ENCODE results near the gene UST. TPM values are rescaled to one million over a fixed set of nuclear protein-coding genes. Genes with fewer than 3 reads are reported as not detected.
"Not testable (repeated sequence)": the region's sequence is repeated elsewhere in the genome, so short reads cannot be mapped to it uniquely, and the experiment has no call there.

Gene UST
- total RNA-seq, 4 donors from 2014 or later, result 16.7 to 19.5 (median 18.1) TPM

DNA sequence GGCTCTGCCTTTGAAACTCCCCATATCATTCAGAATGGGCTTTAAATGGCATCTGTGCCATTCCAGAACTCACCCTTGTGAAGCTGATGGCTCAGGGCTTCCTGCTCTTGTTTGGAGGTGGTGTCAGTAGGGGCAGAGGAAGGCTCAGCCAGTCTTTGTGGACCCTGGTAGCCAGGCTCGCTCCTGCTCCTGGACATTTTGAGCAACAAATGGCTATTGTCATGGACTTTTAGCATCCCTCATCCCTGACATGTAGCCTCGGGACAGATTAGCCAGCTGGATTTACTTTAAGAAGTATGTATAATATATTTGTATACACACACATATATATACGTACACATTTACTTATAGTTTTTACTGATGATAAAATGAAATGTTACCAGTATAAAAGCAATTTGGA lies 104.1 kb downstream of the UST start:
- over 99% methylated on average over 3 of the region's 3 CpGs for WGBS
- H3K9me3 ChIP-seq, result no peaks in the 10 kb centered on the region
- TF ChIP-seq POLR2A (IDR thresholded peaks at IDR 0.05) (no peak), EP300 (IDR thresholded peaks at IDR 0.05) (no peak), POLR2AphosphoS5 (IDR thresholded peaks at IDR 0.05) (no peak)
- TF ChIP-seq, protein P1, sequence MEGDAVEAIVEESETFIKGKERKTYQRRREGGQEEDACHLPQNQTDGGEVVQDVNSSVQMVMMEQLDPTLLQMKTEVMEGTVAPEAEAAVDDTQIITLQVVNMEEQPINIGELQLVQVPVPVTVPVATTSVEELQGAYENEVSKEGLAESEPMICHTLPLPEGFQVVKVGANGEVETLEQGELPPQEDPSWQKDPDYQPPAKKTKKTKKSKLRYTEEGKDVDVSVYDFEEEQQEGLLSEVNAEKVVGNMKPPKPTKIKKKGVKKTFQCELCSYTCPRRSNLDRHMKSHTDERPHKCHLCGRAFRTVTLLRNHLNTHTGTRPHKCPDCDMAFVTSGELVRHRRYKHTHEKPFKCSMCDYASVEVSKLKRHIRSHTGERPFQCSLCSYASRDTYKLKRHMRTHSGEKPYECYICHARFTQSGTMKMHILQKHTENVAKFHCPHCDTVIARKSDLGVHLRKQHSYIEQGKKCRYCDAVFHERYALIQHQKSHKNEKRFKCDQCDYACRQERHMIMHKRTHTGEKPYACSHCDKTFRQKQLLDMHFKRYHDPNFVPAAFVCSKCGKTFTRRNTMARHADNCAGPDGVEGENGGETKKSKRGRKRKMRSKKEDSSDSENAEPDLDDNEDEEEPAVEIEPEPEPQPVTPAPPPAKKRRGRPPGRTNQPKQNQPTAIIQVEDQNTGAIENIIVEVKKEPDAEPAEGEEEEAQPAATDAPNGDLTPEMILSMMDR (IDR thresholded peaks at IDR 0.05), result no peak
- no peaks in the 10 kb centered on the region for H3K27me3 ChIP-seq
- H3K4me1 ChIP-seq, result peaks cover 46% of the 10 kb centered on the region
- H3K27ac ChIP-seq, result no peak overlapping the region
- H3K4me3 ChIP-seq, result no peak overlapping the region
- no peaks in the 10 kb centered on the region for H3K36me3 ChIP-seq
- no peak for DNase-seq (ENCODE audit: low spot score in 2 of 2)

DNA sequence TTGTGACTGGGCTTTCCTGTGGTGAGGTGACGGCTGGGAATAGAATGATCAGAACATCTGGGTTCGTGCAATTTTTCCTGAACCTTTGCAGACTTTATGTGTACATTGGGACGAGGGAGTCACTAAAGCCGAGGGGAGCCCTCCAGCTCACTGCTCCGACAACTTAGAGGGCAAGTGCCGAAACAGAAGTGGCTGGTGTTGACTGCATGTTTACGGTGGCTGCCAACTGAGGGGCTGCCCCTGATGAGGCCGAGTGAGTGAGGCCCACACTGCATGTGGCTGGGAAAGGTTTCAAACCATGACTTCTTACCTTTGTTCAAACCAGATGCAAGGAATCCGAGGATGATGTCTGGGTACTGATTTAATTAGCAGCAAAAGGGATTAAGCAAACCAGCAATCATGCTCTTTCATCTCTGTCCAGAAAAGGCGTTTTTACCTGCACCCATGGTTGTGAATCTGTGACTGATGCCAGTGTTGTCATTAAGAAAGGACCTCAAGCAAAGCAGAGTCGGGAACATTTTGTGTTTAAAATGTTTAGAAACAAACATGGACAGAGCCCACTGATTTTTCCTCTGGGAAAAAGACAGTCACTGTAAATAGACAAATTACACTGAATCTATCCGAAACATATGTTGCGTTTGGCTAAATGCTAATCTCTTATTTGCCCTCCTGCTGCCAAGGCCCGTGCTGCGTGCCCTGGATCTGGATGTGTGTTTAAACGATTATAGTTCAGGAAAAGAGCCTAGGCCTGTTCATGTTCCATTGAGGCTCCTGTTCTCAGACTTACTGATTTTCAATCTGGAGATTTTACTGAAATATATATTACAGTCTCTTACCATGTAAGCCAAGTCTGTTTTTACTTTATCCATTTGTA lies 105.1 kb downstream of the UST start:
- H3K27me3 ChIP-seq, result no peaks in the 10 kb centered on the region
- no peak overlapping the region for H3K4me3 ChIP-seq
- H3K9me3 ChIP-seq, result no peaks in the 10 kb centered on the region
- no peak for TF ChIP-seq POLR2A (IDR thresholded peaks at IDR 0.05)
- TF ChIP-seq POLR2AphosphoS5 (IDR thresholded peaks at IDR 0.05), result no peak
- no peak for TF ChIP-seq EP300 (IDR thresholded peaks at IDR 0.05)
- TF ChIP-seq, protein P1 (IDR thresholded peaks at IDR 0.05), result no peak
- H3K4me1 ChIP-seq, result peaks cover 52% of the 10 kb centered on the region
- no peaks in the 10 kb centered on the region for H3K36me3 ChIP-seq
- DNase-seq (ENCODE audit: low spot score in 2 of 2), result no peak
- WGBS, result 56% methylated on average over 13 of the region's 16 CpGs
- no peak overlapping the region for H3K27ac ChIP-seq

DNA sequence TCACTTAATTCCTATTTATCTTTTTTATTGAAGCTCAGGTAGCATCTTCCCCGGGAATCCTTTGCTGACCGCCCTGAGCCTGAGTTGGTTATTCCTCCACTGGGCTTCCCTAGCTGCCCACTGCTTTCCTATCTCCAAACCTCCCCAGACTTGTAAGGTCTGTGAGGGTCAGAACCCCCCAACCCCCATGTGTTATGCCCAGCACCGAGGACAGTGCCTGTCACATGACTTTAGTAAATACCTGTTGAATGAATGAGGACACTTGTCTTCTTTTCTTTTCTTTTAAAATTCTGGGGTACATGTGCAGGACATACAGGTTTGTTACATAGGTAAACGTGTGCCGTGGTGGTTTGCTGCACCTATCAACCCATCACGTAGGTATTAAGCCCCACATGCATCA lies 105.9 kb downstream of the UST start:
- Histone ChIP-seq H3K27me3 (no peaks in the 10 kb centered on the region), H3K9me3 (no peaks in the 10 kb centered on the region), H3K27ac (no peak overlapping the region), H3K4me3 (no peak overlapping the region), H3K4me1 (peaks cover 52% of the 10 kb centered on the region), H3K36me3 (no peaks in the 10 kb centered on the region)
- TF ChIP-seq, protein P1 (IDR thresholded peaks at IDR 0.05), result no peak
- TF ChIP-seq EP300 (IDR thresholded peaks at IDR 0.05) (no peak), POLR2A (IDR thresholded peaks at IDR 0.05) (no peak), POLR2AphosphoS5 (IDR thresholded peaks at IDR 0.05) (no peak)
- WGBS, result 87% methylated on average over 6 of the region's 6 CpGs
- no peak for DNase-seq (ENCODE audit: low spot score in 2 of 2)

DNA sequence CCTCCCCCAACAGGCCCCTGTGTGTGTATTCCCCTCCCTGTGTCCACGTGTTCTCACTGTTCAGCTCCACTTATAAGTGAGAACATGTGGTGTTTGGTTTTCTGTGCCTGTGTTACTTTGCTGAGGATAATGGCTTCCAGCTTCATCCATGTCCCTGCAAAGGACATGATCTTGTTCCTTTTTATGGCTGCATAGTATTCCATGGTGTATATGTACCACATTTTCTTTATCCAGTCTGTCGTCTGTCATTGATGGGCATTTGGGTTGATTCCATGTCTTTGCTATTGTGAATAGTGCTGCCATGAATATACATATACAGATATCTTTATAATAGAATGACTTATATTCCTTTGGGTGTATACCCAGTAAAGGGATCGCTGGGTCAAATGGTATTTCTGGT lies 106.3 kb downstream of the UST start:
- 87% methylated on average over 3 of the region's 3 CpGs for WGBS

DNA sequence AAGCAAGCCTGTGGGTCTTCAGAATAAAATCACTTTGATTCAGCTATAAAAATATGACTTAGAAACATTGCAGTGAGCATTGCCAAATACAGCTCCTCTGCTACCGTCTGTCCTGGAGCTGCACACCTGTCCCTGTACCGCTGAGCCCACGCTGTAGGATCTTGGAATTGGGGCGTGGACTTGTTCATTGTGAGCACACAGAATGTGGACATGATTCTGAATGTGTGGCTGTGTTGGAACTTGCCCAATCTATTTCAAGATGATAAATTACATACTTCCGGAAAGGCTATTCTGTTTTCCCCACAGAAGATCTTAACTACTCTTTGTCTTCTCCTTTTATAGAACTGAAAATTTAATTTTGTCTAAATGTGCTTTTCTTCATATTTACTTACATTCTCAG lies 107.3 kb downstream of the UST start:
- Histone ChIP-seq H3K4me1 (peaks cover 49% of the 10 kb centered on the region), H3K27ac (peak overlapping the region; percentile 29), H3K27me3 (no peaks in the 10 kb centered on the region), H3K9me3 (no peaks in the 10 kb centered on the region), H3K4me3 (no peak overlapping the region), H3K36me3 (no peaks in the 10 kb centered on the region)
- no peak for DNase-seq (ENCODE audit: low spot score in 2 of 2)
- TF ChIP-seq POLR2AphosphoS5 (IDR thresholded peaks at IDR 0.05), result no peak
- no peak for TF ChIP-seq EP300 (IDR thresholded peaks at IDR 0.05)
- TF ChIP-seq, protein P1 (IDR thresholded peaks at IDR 0.05), result no peak
- no peak for TF ChIP-seq POLR2A (IDR thresholded peaks at IDR 0.05)
- WGBS, result 26% methylated on average over 5 of the region's 5 CpGs

More for the DNA sequence above, 106.3 kb downstream of the UST start:
- H3K36me3 ChIP-seq; H3K27me3 ChIP-seq; H3K4me3 ChIP-seq; H3K27ac ChIP-seq; H3K9me3 ChIP-seq; DNase-seq (ENCODE audit: low spot score in 2 of 2): not testable (repeated sequence)
- H3K4me1 ChIP-seq, result peaks cover 53% of the 10 kb centered on the region
